ENCODE results near the gene PFKFB2.

DNA sequence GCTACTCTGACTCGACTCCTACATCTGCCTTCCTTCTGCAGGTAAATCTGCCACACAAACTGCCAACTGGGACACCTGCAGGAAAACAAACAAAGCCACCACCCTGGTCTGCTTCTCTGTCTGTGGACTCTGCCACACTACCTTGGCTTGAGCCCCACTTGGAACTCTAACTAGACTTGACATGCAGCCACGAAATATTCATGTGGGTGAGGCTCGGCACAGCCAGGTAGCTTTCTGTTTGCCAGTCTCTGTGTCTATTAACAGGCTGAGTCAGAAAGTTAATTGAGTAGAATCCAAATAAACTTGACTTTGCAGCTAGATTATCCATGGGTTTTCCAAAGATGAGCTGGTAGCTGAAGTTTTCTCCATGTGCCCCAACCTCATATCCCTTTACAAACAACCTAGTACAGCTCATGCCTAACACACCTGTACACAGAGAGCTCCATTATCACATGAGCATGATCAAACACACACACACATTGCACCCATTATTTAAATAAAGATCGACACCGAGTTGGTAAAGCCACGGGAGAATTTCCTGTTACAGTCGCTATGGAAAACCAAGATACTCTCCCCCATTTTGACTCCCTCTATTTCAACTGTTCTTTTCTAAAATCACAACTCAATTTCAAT is 21.3 kb upstream of the PFKFB2 start:
- TF ChIP-seq, protein P1, sequence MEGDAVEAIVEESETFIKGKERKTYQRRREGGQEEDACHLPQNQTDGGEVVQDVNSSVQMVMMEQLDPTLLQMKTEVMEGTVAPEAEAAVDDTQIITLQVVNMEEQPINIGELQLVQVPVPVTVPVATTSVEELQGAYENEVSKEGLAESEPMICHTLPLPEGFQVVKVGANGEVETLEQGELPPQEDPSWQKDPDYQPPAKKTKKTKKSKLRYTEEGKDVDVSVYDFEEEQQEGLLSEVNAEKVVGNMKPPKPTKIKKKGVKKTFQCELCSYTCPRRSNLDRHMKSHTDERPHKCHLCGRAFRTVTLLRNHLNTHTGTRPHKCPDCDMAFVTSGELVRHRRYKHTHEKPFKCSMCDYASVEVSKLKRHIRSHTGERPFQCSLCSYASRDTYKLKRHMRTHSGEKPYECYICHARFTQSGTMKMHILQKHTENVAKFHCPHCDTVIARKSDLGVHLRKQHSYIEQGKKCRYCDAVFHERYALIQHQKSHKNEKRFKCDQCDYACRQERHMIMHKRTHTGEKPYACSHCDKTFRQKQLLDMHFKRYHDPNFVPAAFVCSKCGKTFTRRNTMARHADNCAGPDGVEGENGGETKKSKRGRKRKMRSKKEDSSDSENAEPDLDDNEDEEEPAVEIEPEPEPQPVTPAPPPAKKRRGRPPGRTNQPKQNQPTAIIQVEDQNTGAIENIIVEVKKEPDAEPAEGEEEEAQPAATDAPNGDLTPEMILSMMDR (IDR thresholded peaks at IDR 0.05) = no peak
- no peak for TF ChIP-seq EP300 (IDR thresholded peaks at IDR 0.05)

Measured in upper lobe of left lung (tissue), 4 donors.